H1 (cell line): ENCODE measurements around the gene ADGRL3. TPM values are rescaled to one million over a fixed set of nuclear protein-coding genes. Genes with fewer than 3 reads are reported as not detected.

ENCODE experiments used
- CTCF ChIA-PET: fragments of 300-600 bp; sonication (Branson Sonifier 250); formaldehyde crosslinking; loops from one replicate; lab custom pipeline; 2021; ENCODE audit not compliant: partially characterized antibody; lab: Charles Lee
- POLR2A ChIA-PET: fragments of 300-600 bp; sonication (Branson Sonifier 250); formaldehyde crosslinking; loops from one replicate; lab custom pipeline; 2021; ENCODE audit warnings: inconsistent platforms; ENCODE audit not compliant: partially characterized antibody; lab: Charles Lee
- DNase-seq, 2 experiments: peaks; one replicate each; pipeline versions ENCODE4 v3.0.0 to v3.0.0-alpha.2; 2010 to 2022; ENCODE audit warnings: low spot score in 2 of 2, low read depth in 1 of 2, mixed read lengths in 1 of 2
- FAIRE-seq: peaks from 2 replicates; lab custom pipeline; 2011; peaks lifted over from hg19 to GRCh38; lab: Jason Lieb, UNC
- H2AFZ ChIP-seq: 2 replicates; pipeline ENCODE4 v1.8.1; 2012; ENCODE audit warnings: low read length, inconsistent platforms
- H2AK5ac ChIP-seq: 2 replicates; pipeline ENCODE4 v1.6.1; 2013; ENCODE audit warnings: low read depth, low read length
- H2BK120ac ChIP-seq: replicated peaks from 2 replicates; pipeline ENCODE3; 2013; ENCODE audit warnings: low read depth, low read length, inconsistent platforms
- H2BK12ac ChIP-seq: 2 replicates; pipeline ENCODE4 v1.6.1; 2013; ENCODE audit warnings: low read depth, low read length
- H2BK15ac ChIP-seq: 2 replicates; pipeline ENCODE4 v1.6.1; 2013; ENCODE audit warnings: low read length
- H2BK20ac ChIP-seq: 2 replicates; pipeline ENCODE4 v1.6.1; 2013; ENCODE audit warnings: low read length
- H2BK5ac ChIP-seq: 2 replicates; pipeline ENCODE4 v1.6.1; 2013; ENCODE audit warnings: low read depth, low read length
- H3K14ac ChIP-seq: 2 replicates; pipeline ENCODE4 v1.6.1; 2013; ENCODE audit warnings: inconsistent platforms; ENCODE audit not compliant: insufficient read length
- H3K18ac ChIP-seq: 2 replicates; pipeline ENCODE4 v1.6.1; 2013; ENCODE audit warnings: low read length; ENCODE audit errors: extremely low read depth
- H3K23ac ChIP-seq: 2 replicates; pipeline ENCODE4 v1.6.1; 2013; ENCODE audit warnings: inconsistent platforms; ENCODE audit not compliant: insufficient read length
- H3K23me2 ChIP-seq: 2 replicates; pipeline ENCODE4 v1.6.1; 2013; ENCODE audit warnings: low read depth, low read length
- H3K27ac ChIP-seq: 2 replicates; pipeline ENCODE4 v1.6.1; 2011; ENCODE audit warnings: low read depth, low read length, inconsistent platforms
- H3K27me3 ChIP-seq, 4 experiments: replicated peaks in 1 of 4; 1 replicate in 1 of 4; 2 replicates in 3 of 4; pipeline versions ENCODE4 v1.6.1 to v1.8.1; 2011 to 2013; ENCODE audit warnings: low read length in 3 of 4, mild to moderate bottlenecking in 3 of 4, inconsistent platforms in 2 of 4, mixed read lengths in 2 of 4, moderate library complexity in 1 of 4; ENCODE audit not compliant: control insufficient read depth in 3 of 4, insufficient read depth in 3 of 4; ENCODE audit errors: extremely low read depth in 1 of 4
- H3K36me3 ChIP-seq, 4 experiments: 2 replicates each; pipeline versions ENCODE4 v1.6.1 to v1.8.1; 2011 to 2013; ENCODE audit warnings: mild to moderate bottlenecking in 4 of 4, low read length in 3 of 4, moderate library complexity in 2 of 4, control low read depth in 1 of 4, inconsistent platforms in 1 of 4; ENCODE audit not compliant: insufficient read depth in 4 of 4, control insufficient read depth in 2 of 4
- H3K4ac ChIP-seq: replicated peaks from 2 replicates; pipeline ENCODE3; 2013; ENCODE audit warnings: low read length, low read depth, mixed read lengths, inconsistent platforms; ENCODE audit not compliant: insufficient read length
- H3K4me1 ChIP-seq, 4 experiments: replicated peaks in 1 of 4; 1 replicate in 1 of 4; 2 replicates in 3 of 4; pipeline versions ENCODE4 v1.6.1 to v1.8.1; 2011 to 2013; ENCODE audit warnings: low read length in 3 of 4, inconsistent platforms in 2 of 4, mixed read lengths in 1 of 4; ENCODE audit not compliant: insufficient read depth in 4 of 4, control insufficient read depth in 3 of 4
- H3K4me2 ChIP-seq, 2 experiments: 2 replicates each; pipeline versions ENCODE4 v1.6.1 to v1.8.1; 2011 to 2013; ENCODE audit warnings: low read depth in 2 of 2, low read length in 2 of 2, control low read depth in 1 of 2, inconsistent platforms in 1 of 2, mild to moderate bottlenecking in 1 of 2; ENCODE audit not compliant: insufficient read depth in 1 of 2
- H3K4me3 ChIP-seq, 4 experiments: fragments of 200-600, 300-600 bp in 1 of 4; sonication (generic), shearing (Covaris generic), sonication (Bioruptor Twin) in 1 of 4; 2 replicates each; pipeline versions ENCODE4 v1.5.1 to v1.8.1; 2011 to 2016; ENCODE audit warnings: low read length in 4 of 4, low read depth in 3 of 4, control low read depth in 2 of 4, inconsistent platforms in 2 of 4, mild to moderate bottlenecking in 2 of 4, mixed read lengths in 1 of 4, moderate library complexity in 1 of 4; ENCODE audit not compliant: insufficient read depth in 2 of 4; ENCODE audit errors: extremely low read depth in 1 of 4
- H3K56ac ChIP-seq: replicated peaks from 2 replicates; pipeline ENCODE3; 2013; ENCODE audit warnings: low read depth, mild to moderate bottlenecking, mixed read lengths, low read length, inconsistent platforms; ENCODE audit not compliant: insufficient read length
- H3K79me1 ChIP-seq: 2 replicates; pipeline ENCODE4 v1.6.1; 2013; ENCODE audit warnings: low read depth, low read length, control low read depth
- H3K79me2 ChIP-seq, 2 experiments: 2 replicates each; pipeline versions ENCODE4 v1.6.1 to v1.8.1; 2012 to 2013; ENCODE audit warnings: low read length in 2 of 2, mild to moderate bottlenecking in 2 of 2, inconsistent platforms in 1 of 2; ENCODE audit not compliant: insufficient read depth in 2 of 2, control insufficient read depth in 1 of 2
- H3K9ac ChIP-seq, 4 experiments: replicated peaks in 1 of 4; 1 replicate in 1 of 4; 2 replicates in 3 of 4; pipeline versions ENCODE4 v1.6.1 to v1.8.1; 2011 to 2013; ENCODE audit warnings: low read depth in 3 of 4, low read length in 3 of 4, control low read depth in 2 of 4, mild to moderate bottlenecking in 2 of 4, moderate library complexity in 2 of 4, inconsistent platforms in 1 of 4; ENCODE audit errors: extremely low read depth in 1 of 4
- H3K9me3 ChIP-seq, 2 experiments: 2 replicates each; pipeline versions ENCODE4 v1.6.1 to v1.8.1; 2012 to 2013; ENCODE audit warnings: mild to moderate bottlenecking in 2 of 2, moderate library complexity in 2 of 2, control low read depth in 1 of 2, inconsistent platforms in 1 of 2, low read depth in 1 of 2, low read length in 1 of 2, mixed read lengths in 1 of 2; ENCODE audit not compliant: insufficient read depth in 2 of 2
- H4K20me1 ChIP-seq, 2 experiments: replicated peaks in 1 of 2; 2 replicates each; pipeline versions ENCODE3 to v1.8.1; 2011 to 2013; ENCODE audit warnings: inconsistent platforms in 2 of 2, low read length in 2 of 2, mild to moderate bottlenecking in 1 of 2; ENCODE audit not compliant: insufficient read depth in 2 of 2, control insufficient read depth in 1 of 2
- H4K5ac ChIP-seq: 2 replicates; pipeline ENCODE4 v1.6.1; 2013; ENCODE audit warnings: low read length, low read depth, mixed read lengths, inconsistent platforms; ENCODE audit not compliant: insufficient read length
- H4K8ac ChIP-seq: 2 replicates; pipeline ENCODE4 v1.8.0; 2013; ENCODE audit warnings: mild to moderate bottlenecking, moderate library complexity, low read length, inconsistent platforms; ENCODE audit not compliant: insufficient read depth; ENCODE audit errors: extremely low read depth
- H4K91ac ChIP-seq: replicated peaks from 2 replicates; pipeline ENCODE3; 2013; ENCODE audit warnings: low read length, mixed read lengths, inconsistent platforms; ENCODE audit not compliant: insufficient read length
- BACH1 ChIP-seq: IDR thresholded peaks from 2 replicates; pipeline ENCODE4 v1.6.1; 2012; ENCODE audit warnings: low read length, improper control_type of control experiment
- CBX5 ChIP-seq: fragments of 300-800, 300-1000 bp; sonication (generic); IDR thresholded peaks from 2 replicates; pipeline ENCODE4 v1.7.1; 2016; ENCODE audit warnings: antibody characterized with exemption, low read length, low read depth
- CEBPB ChIP-seq: IDR thresholded peaks from 2 replicates; pipeline ENCODE4 v1.6.1; 2012; ENCODE audit warnings: low read depth, low read length
- EP300 ChIP-seq, 2 experiments: IDR thresholded peaks; 1 replicate in 1 of 2; 2 replicates in 1 of 2; pipeline ENCODE4 v1.6.1; 2011 to 2012; ENCODE audit warnings: low read depth in 2 of 2, low read length in 2 of 2, mild to moderate bottlenecking in 2 of 2, borderline replicate concordance in 1 of 2, inconsistent platforms in 1 of 2, moderate library complexity in 1 of 2
- GABPA ChIP-seq: IDR thresholded peaks from 2 replicates; pipeline ENCODE4 v1.6.1; 2011; ENCODE audit warnings: mild to moderate bottlenecking, low read length, moderate library complexity, borderline replicate concordance; ENCODE audit not compliant: insufficient read depth
- HDAC2 ChIP-seq, 2 experiments: fragments of 300-600 bp in 1 of 2; sonication (generic) in 1 of 2; IDR thresholded peaks; 2 replicates each; pipeline ENCODE4 v1.6.1; 2011 to 2012; ENCODE audit warnings: low read depth in 2 of 2, low read length in 2 of 2, mild to moderate bottlenecking in 2 of 2, moderate library complexity in 2 of 2, borderline replicate concordance in 1 of 2, inconsistent platforms in 1 of 2
- JUN ChIP-seq: IDR thresholded peaks from 2 replicates; pipeline ENCODE4 v1.6.1; 2011; ENCODE audit warnings: low read depth, mild to moderate bottlenecking, improper control_type of control experiment, low read length
- MAX ChIP-seq: IDR thresholded peaks from 2 replicates; pipeline ENCODE4 v1.6.1; 2012; ENCODE audit warnings: inconsistent platforms
- POLR2A ChIP-seq, 2 experiments: IDR thresholded peaks; 1 replicate in 1 of 2; 2 replicates in 1 of 2; pipeline ENCODE4 v1.6.1; 2011; ENCODE audit warnings: low read depth in 2 of 2, low read length in 2 of 2, mild to moderate bottlenecking in 2 of 2; ENCODE audit errors: control extremely low read depth in 1 of 2
- RFX5 ChIP-seq: IDR thresholded peaks from 2 replicates; pipeline ENCODE4 v1.6.1; 2011; ENCODE audit warnings: low read depth, low read length, improper control_type of control experiment, borderline replicate concordance
- RNF2 ChIP-seq: fragments of 200-900, 300-1000 bp; sonication (generic); IDR thresholded peaks from 2 replicates; pipeline ENCODE4 v1.7.1; 2016; ENCODE audit warnings: borderline replicate concordance, low read depth, mild to moderate bottlenecking, antibody characterized with exemption, low read length; ENCODE audit not compliant: poor library complexity, severe bottlenecking; ENCODE audit errors: missing control alignments
- RXRA ChIP-seq: IDR thresholded peaks from 2 replicates; pipeline ENCODE4 v1.6.1; 2011; ENCODE audit warnings: low read depth, mild to moderate bottlenecking, low read length, moderate library complexity; ENCODE audit not compliant: insufficient read depth
- SP1 ChIP-seq: IDR thresholded peaks from 2 replicates; pipeline ENCODE4 v1.6.1; 2011; ENCODE audit warnings: low read depth, low read length
- SP2 ChIP-seq: IDR thresholded peaks from 2 replicates; pipeline ENCODE4 v1.6.1; 2012; ENCODE audit warnings: mild to moderate bottlenecking, low read length, inconsistent platforms
- TBP ChIP-seq: IDR thresholded peaks from 2 replicates; pipeline ENCODE4 v1.6.1; 2011; ENCODE audit warnings: low read depth, low read length, improper control_type of control experiment
- WGBS, 2 experiments: shearing (Covaris generic) in 1 of 2; methylation state at CpG; one replicate each; pipeline versions ENCODE4 v1.1.6 to v1.1.7; 2013 to 2015; ENCODE audit warnings: low lambda C conversion rate in 2 of 2, mixed read lengths in 2 of 2, inconsistent platforms in 1 of 2, low coverage in 1 of 2, missing lambda C conversion rate in 1 of 2; ENCODE audit not compliant: insufficient replicate concordance in 2 of 2, insufficient coverage in 1 of 2, insufficient read length in 1 of 2; ENCODE audit errors: extremely low coverage in 1 of 2, missing lambda C conversion rate in 1 of 2; 5-methylcytosine and 5-hydroxymethylcytosine counted together
- polyA plus RNA-seq, 7 experiments: library from polyadenylated mRNA; depleted of rRNA in 3 of 7; stranded (reverse) in 5 of 7; unstranded in 2 of 7; fragments of >200 nt in 5 of 7; fragments of 200-250 nt in 2 of 7; gene quantifications; 1 replicate in 5 of 7; 2 replicates in 1 of 7; 4 replicates in 1 of 7; pipeline versions ENCODE4 v1.2.1 to v1.2.3, GENCODE V29; 2011 to 2013; ENCODE audit warnings: missing spikeins in 2 of 7, mixed read lengths in 2 of 7
- total RNA-seq: library from RNA; stranded (reverse); fragmentation: NEBNext Ultra II Directional; extraction: Animal tissue kit (Norgen Biotek cat#: 25700); gene quantifications from 2 replicates; pipeline ENCODE4 v1.2.1, GENCODE V29; 2021

Gene ADGRL3
- total and polyA plus RNA-seq, 2 of the 8 experiments (the other 6 are each of a cell fraction or from before 2014, with no cell fraction given), result 6.6 to 13.0 TPM

DNA sequence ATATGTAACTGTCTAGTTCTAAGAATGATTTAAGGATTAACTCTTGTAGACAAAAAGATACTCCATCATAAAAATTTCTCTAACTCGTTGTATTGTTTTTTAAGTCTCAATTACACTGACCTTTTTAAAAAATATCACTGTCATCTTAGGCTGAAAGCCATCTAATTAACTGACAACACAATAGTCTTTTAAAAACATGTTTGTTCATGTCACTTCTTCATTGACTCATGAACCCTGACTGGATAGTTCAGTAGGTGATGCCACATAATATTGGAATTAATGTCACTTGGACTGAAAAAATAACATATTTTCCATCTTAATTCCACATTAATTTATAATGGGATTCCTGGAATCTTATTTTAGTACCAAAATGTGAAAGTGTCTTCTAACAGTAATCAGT, 179.3 kb downstream of the ADGRL3 start:
- Histone ChIP-seq H3K56ac (no peak overlapping the region), H3K4me3 (no peak overlapping the region), H2BK5ac (no peak overlapping the region), H3K79me2 (peaks cover 0 to 12% of the 10 kb centered on the region in 2 experiments; a peak in 1 of 4 replicates), H3K27ac (no peak overlapping the region), H3K18ac (no peak overlapping the region), H2BK12ac (no peak overlapping the region), H3K4me2 (no peak overlapping the region), H4K91ac (no peak overlapping the region), H3K27me3 (no peaks in the 10 kb centered on the region), H3K23ac (no peak overlapping the region), H3K4ac (no peak overlapping the region), H2BK120ac (no peak overlapping the region), H4K20me1 (no peaks in the 10 kb centered on the region), H2AFZ (no peak overlapping the region), H3K36me3 (no peaks in the 10 kb centered on the region; a peak in 1 of 8 replicates), H3K14ac (no peak overlapping the region), H2BK20ac (no peak overlapping the region), H3K4me1 (peaks cover 0 to 7% (median 4%) of the 10 kb centered on the region in 4 experiments; a peak in 3 of 7 replicates), H2BK15ac (no peak overlapping the region), H3K9me3 (no peaks in the 10 kb centered on the region), H2AK5ac (no peak overlapping the region), H4K5ac (no peak overlapping the region), H3K9ac (no peak overlapping the region), H4K8ac (no peak overlapping the region), H3K23me2 (no peaks in the 10 kb centered on the region), H3K79me1 (no peaks in the 10 kb centered on the region)
- TF ChIP-seq RXRA (no peak), POLR2A (IDR thresholded peaks at IDR 0.05; ENCODE audit: control extremely low read depth in 1 of 2, low read depth in 2 of 2, low read length in 2 of 2) (no peak), SP2 (no peak), SP1 (no peak), BACH1 (no peak), MAX (no peak), HDAC2 (IDR thresholded peaks at IDR 0.05; ENCODE audit: borderline replicate concordance in 1 of 2, low read depth in 2 of 2, low read length in 2 of 2) (no peak), JUN (no peak), CEBPB (no peak), RFX5 (no peak), GABPA (no peak), CBX5 (no peak), TBP (no peak), EP300 (IDR thresholded peaks at IDR 0.05; ENCODE audit: borderline replicate concordance in 1 of 2, low read depth in 2 of 2, low read length in 2 of 2) (no peak), RNF2 (no peak)
- ChIA-PET POLR2A (no interaction called here), CTCF (no interaction called here)
- WGBS, 2 experiments, result 79% methylated on average over 1 of the region's 1 CpG; no CpG with 5 or more reads in 1 of the 2 experiments
- no peak for DNase-seq
- no peak for FAIRE-seq
